AG20443 (cell line): ENCODE data around the gene NDUFA13.

ENCODE experiments used
- DNase-seq: peaks from one replicate; pipeline ENCODE4 v3.0.0; 2012; ENCODE audit warnings: low spot score, mixed read lengths

Gene NDUFA13

GRCh38 chr19:19571071-19571786 is 55.2 kb downstream of the NDUFA13 start:
- DNase-seq = no peak

GRCh38 chr19:19575411-19575810 is 59.4 kb downstream of the NDUFA13 start:
- DNase-seq = no peak
